ENCODE results near the gene EYA3. TPM values are rescaled to one million over a fixed set of nuclear protein-coding genes. Genes with fewer than 3 reads are reported as not detected.

Gene EYA3
- total and polyA plus RNA-seq, 2 of the 8 experiments (the other 6 are each of a cell fraction or from before 2014, with no cell fraction given), result 15.0 to 33.9 TPM

- TF ChIP-seq CHD7 (IDR thresholded peaks at IDR 0.05; ENCODE audit: insufficient replicate concordance, low read length), result no peak
- TF ChIP-seq EP300 (IDR thresholded peaks at IDR 0.05; ENCODE audit: borderline replicate concordance in 1 of 2, low read depth in 2 of 2, low read length in 2 of 2), result no peak
- no peak for TF ChIP-seq GABPA (IDR thresholded peaks at IDR 0.05; ENCODE audit: borderline replicate concordance, insufficient read depth, low read length)
- TF ChIP-seq SRF (IDR thresholded peaks at IDR 0.05; ENCODE audit: low read depth, low read length), result no peak
- no peak for TF ChIP-seq RXRA (IDR thresholded peaks at IDR 0.05; ENCODE audit: insufficient read depth, low read depth, low read length)
- no peak for TF ChIP-seq SP2 (IDR thresholded peaks at IDR 0.05; ENCODE audit: low read length)
- TF ChIP-seq SUZ12 (IDR thresholded peaks at IDR 0.05; ENCODE audit: low read length), result no peak
- no peak for TF ChIP-seq SAP30 (IDR thresholded peaks at IDR 0.05; ENCODE audit: insufficient read depth, insufficient replicate concordance, low read length)
- no peak for TF ChIP-seq CEBPB (IDR thresholded peaks at IDR 0.05; ENCODE audit: low read depth, low read length)
- no peak for TF ChIP-seq ATF3 (IDR thresholded peaks at IDR 0.05; ENCODE audit: insufficient read depth, low read depth, low read length)
- no peak for TF ChIP-seq CBX5 (IDR thresholded peaks at IDR 0.05; ENCODE audit: low read depth, low read length)
These were observed 157.2 kb downstream of the EYA3 start (continued) for GRCh38 chr1:27931184-27931583.

All from H1 (cell line).